ENCODE data around the gene ADGRV1.
A peak's percentile ranks its signal among the peaks of the same experiment; 100 is the strongest.

DNA sequence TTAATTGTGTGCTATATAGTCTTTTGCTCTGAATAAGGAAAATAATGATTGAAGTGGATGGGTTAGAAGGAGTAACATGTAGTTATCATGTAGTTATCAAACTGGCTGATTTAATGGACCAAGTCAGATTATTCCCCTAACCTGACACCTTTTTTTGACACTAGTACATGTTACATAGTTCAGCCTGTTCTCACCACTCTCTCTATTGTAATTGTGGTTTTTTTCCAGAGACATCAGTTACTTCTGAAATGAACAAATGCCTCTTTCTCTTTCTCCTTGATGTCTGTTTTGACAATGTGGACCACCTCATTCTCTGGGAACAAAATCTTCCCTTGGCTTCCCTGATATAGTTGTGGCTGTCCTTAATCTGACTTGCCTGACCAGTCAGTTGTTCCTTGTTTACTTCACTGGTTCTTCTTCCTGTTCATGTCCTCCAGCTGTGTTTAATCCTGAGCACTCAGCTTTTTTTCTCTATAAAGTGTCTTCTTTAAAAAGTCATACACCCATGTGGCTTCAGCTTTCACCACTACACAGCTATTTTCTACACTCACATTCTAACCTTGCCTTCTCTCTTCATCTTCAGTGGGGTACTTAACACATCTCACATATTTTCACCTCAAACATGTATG, 581.1 kb downstream of the ADGRV1 start:
- TF ChIP-seq, protein P1, sequence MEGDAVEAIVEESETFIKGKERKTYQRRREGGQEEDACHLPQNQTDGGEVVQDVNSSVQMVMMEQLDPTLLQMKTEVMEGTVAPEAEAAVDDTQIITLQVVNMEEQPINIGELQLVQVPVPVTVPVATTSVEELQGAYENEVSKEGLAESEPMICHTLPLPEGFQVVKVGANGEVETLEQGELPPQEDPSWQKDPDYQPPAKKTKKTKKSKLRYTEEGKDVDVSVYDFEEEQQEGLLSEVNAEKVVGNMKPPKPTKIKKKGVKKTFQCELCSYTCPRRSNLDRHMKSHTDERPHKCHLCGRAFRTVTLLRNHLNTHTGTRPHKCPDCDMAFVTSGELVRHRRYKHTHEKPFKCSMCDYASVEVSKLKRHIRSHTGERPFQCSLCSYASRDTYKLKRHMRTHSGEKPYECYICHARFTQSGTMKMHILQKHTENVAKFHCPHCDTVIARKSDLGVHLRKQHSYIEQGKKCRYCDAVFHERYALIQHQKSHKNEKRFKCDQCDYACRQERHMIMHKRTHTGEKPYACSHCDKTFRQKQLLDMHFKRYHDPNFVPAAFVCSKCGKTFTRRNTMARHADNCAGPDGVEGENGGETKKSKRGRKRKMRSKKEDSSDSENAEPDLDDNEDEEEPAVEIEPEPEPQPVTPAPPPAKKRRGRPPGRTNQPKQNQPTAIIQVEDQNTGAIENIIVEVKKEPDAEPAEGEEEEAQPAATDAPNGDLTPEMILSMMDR (IDR thresholded peaks at IDR 0.05) = no peak
- TF ChIP-seq POLR2A (IDR thresholded peaks at IDR 0.05) (no peak), POLR2AphosphoS5 (IDR thresholded peaks at IDR 0.05) (peak; percentile 62)

Measured in prostate gland (tissue), 2 donors.